Testis (tissue), 3 donors: ENCODE results near the gene MCUR1. TPM values are rescaled to one million over a fixed set of nuclear protein-coding genes. Genes with fewer than 3 reads are reported as not detected.

Experiments used
- DNase-seq: peaks from one replicate; pipeline ENCODE4 v3.0.0-alpha.2; 2019
- H3K27ac ChIP-seq, 2 donors: fragments of 200-600 bp; sonication (generic); one replicate each; pipeline ENCODE4 v1.5.1; 2019
- H3K27me3 ChIP-seq: fragments of 200-600 bp; sonication (generic); one replicate; pipeline ENCODE4 v1.5.1; 2019
- H3K36me3 ChIP-seq: fragments of 200-600 bp; sonication (generic); one replicate; pipeline ENCODE4 v1.5.1; 2017; ENCODE audit warnings: low read depth; ENCODE audit errors: missing control alignments
- H3K4me1 ChIP-seq: fragments of 200-600 bp; sonication (generic); one replicate; pipeline ENCODE4 v1.5.1; 2019
- H3K4me3 ChIP-seq, 2 donors: fragments of 200-600 bp; sonication (generic); one replicate each; pipeline ENCODE4 v1.5.1; 2017 to 2019
- H3K9me3 ChIP-seq: fragments of 200-600 bp; sonication (generic); one replicate; pipeline ENCODE4 v1.5.1; 2017
- POLR2A ChIP-seq: fragments of 450-650 bp; IDR thresholded peaks from one replicate; pipeline ENCODE4 v1.6.1; 2017; ENCODE audit warnings: antibody characterized with exemption, mild to moderate bottlenecking, moderate library complexity
- WGBS, 2 donors: methylation state at CpG; one replicate each; pipeline ENCODE4 v1.1.5; 2018; 5-methylcytosine and 5-hydroxymethylcytosine counted together
- intact Hi-C: fragments of 100-400 bp; cut with DNase I; formaldehyde crosslinking; loops from one replicate; pipeline ENCODE4 v1.15.1; 2023; ENCODE audit warnings: low total_unique reads
- polyA plus RNA-seq: library from polyadenylated mRNA; stranded (reverse); fragments of 350-450 nt; fragmentation: Illumina TruSeq; extraction: RNeasy Lipid Tissue Mini Kit (QIAGEN cat#74804); gene quantifications from one replicate; pipeline ENCODE4 v1.2.3, GENCODE V29; 2014; ENCODE audit warnings: low read depth, low replicate concordance; ENCODE audit not compliant: insufficient read depth
- total RNA-seq, 2 donors: library from RNA; depleted of rRNA; stranded (reverse); fragments of >200 nt; gene quantifications; one replicate each; pipeline ENCODE4 v1.2.3, GENCODE V29; 2016
- TF ChIP-seq, protein P1 (sequence below), 3 experiments: fragments of 450-650 bp in 2 of 3; fragments of 200-600 bp in 1 of 3; sonication (generic) in 1 of 3; IDR thresholded peaks; one replicate each; pipeline ENCODE4 v1.5.1; 2016 to 2019; ENCODE audit warnings: antibody characterized with exemption in 3 of 3, mild to moderate bottlenecking in 2 of 3, moderate library complexity in 1 of 3

MCUR1 gene
- total and polyA plus RNA-seq, 3 donors from 2014 or later = 12.0 to 18.5 (median 12.8) TPM

DNA sequence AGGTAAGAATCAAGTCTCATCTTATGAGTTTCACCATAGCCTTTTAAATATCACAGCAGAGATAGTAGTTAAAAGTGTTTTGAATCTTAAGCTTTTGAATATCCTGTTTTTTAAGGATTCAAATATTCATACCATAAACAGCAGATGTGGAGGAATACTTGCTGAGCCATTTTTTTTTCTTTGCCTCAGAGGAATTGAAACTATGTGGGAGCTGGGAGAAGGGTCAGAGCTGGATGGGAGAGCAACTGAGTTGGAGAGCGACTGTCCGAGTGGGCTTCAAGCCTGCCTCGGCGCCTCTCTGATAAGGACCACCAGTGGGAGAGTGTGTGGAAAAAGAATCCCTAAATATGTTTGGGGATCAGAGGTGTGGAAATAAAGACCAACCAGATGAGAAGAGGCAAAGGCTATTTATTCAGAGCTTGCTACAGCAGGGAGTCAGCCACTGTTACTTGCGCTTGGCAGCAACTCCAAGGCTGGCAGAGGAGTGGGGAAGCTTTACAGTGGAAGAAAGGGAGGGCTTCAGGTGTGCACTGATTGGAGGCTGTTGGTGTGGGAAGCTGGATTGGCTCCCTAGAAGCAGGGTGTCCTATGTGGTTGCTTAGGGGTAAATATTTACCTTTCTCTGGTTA, 34.3 kb upstream of the MCUR1 start:
- Histone ChIP-seq H3K4me1 (no peaks in the 10 kb centered on the region), H3K4me3 (no peak overlapping the region), H3K9me3 (no peaks in the 10 kb centered on the region), H3K27ac (no peak overlapping the region), H3K36me3 (no peaks in the 10 kb centered on the region), H3K27me3 (no peaks in the 10 kb centered on the region)
- no peak for DNase-seq
- intact Hi-C loops = no loop called here
- 44% methylated on average over 5 of the region's 5 CpGs for WGBS, 2 donors
- no peak for TF ChIP-seq POLR2A
- TF ChIP-seq, protein P1, sequence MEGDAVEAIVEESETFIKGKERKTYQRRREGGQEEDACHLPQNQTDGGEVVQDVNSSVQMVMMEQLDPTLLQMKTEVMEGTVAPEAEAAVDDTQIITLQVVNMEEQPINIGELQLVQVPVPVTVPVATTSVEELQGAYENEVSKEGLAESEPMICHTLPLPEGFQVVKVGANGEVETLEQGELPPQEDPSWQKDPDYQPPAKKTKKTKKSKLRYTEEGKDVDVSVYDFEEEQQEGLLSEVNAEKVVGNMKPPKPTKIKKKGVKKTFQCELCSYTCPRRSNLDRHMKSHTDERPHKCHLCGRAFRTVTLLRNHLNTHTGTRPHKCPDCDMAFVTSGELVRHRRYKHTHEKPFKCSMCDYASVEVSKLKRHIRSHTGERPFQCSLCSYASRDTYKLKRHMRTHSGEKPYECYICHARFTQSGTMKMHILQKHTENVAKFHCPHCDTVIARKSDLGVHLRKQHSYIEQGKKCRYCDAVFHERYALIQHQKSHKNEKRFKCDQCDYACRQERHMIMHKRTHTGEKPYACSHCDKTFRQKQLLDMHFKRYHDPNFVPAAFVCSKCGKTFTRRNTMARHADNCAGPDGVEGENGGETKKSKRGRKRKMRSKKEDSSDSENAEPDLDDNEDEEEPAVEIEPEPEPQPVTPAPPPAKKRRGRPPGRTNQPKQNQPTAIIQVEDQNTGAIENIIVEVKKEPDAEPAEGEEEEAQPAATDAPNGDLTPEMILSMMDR (IDR thresholded peaks at IDR 0.05) = no peak

- TF ChIP-seq POLR2A = no peak
- TF ChIP-seq, protein P1 (IDR thresholded peaks at IDR 0.05) = no peak
- Histone ChIP-seq H3K4me1 (no peaks in the 10 kb centered on the region), H3K27ac (no peak overlapping the region), H3K4me3 (no peak overlapping the region), H3K27me3 (no peaks in the 10 kb centered on the region), H3K9me3 (no peaks in the 10 kb centered on the region), H3K36me3 (no peaks in the 10 kb centered on the region)
- intact Hi-C loops = no loop called here
- 83 to 85% methylated on average over 11 of the region's 11 CpGs for WGBS, 2 donors
- DNase-seq = no peak
Measured at GRCh38 chr6:13847326-13848050, 33.1 kb upstream of the MCUR1 start.

DNA sequence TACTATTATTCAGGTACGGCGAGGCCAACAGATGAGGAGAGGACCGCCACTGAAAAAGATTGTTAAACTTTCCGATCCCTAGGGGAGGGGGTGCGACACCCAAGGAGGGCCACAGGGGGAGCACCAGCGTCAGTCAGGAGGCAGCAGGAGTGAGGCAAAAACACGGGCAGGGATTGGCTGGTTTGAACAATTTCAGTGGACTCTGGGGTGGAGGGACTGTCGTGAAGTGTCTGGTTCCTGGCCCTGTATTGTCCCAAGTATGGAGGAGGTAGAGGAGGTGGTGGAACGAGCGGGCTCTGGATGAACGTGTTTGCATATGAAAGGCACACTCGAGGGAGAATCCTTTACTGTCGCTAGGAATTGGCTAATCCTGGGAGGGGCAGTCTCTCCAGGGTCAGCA, 32.5 kb upstream of the MCUR1 start:
- intact Hi-C loops = no loop called here
- no peaks in the 10 kb centered on the region for H3K36me3 ChIP-seq
- no peaks in the 10 kb centered on the region for H3K9me3 ChIP-seq
- no peak for DNase-seq
- no peaks in the 10 kb centered on the region for H3K4me1 ChIP-seq
- no peaks in the 10 kb centered on the region for H3K27me3 ChIP-seq
- no peak for TF ChIP-seq POLR2A
- TF ChIP-seq, protein P1 (IDR thresholded peaks at IDR 0.05) = no peak
- 84 to 85% methylated on average over 13 of the region's 13 CpGs for WGBS, 2 donors
- no peak overlapping the region for H3K4me3 ChIP-seq
- H3K27ac ChIP-seq = no peak overlapping the region

GRCh38 chr6:13841936-13842335, 27.6 kb upstream of the MCUR1 start:
- TF ChIP-seq, protein P1 (IDR thresholded peaks at IDR 0.05) = no peak
- TF ChIP-seq POLR2A = no peak
- H3K27me3 ChIP-seq = no peaks in the 10 kb centered on the region
- no peaks in the 10 kb centered on the region for H3K9me3 ChIP-seq
- no peaks in the 10 kb centered on the region for H3K4me1 ChIP-seq
- H3K36me3 ChIP-seq = no peaks in the 10 kb centered on the region
- 76 to 77% methylated on average over 5 of the region's 5 CpGs for WGBS, 2 donors
- DNase-seq = no peak
- intact Hi-C loops = no loop called here
- no peak overlapping the region for H3K4me3 ChIP-seq
- no peak overlapping the region for H3K27ac ChIP-seq
